SK-N-MC (cell line): ENCODE results near the gene LCP2.

Experiments
- EZH2 ChIP-seq: fragments of 200-600 bp; sonication (generic); IDR thresholded peaks from one replicate; pipeline ENCODE4 v1.6.1; 2017; ENCODE audit warnings: antibody characterized with exemption
- POLR2AphosphoS5 ChIP-seq: IDR thresholded peaks from 2 replicates; pipeline ENCODE4 v1.6.1; 2012; ENCODE audit warnings: mild to moderate bottlenecking, low read depth, low read length, borderline replicate concordance

GRCh38 chr5:170235876-170236864, 61.4 kb downstream of the LCP2 start:
- no peak for TF ChIP-seq EZH2
- TF ChIP-seq POLR2AphosphoS5: no peak
